HG03159 (cell line): ENCODE measurements around the gene TMEM198.

ENCODE experiments used
- ATAC-seq: cut with Tn5 transposase; IDR thresholded peaks from one replicate; pipeline ENCODE4 v1.9.1; 2021; ENCODE audit warnings: mild to moderate bottlenecking, moderate library complexity; ENCODE audit not compliant: unreplicated experiment

The TMEM198 gene

GRCh38 chr2:219543596-219544358, at the start of gene TMEM198, which contains the start of gene CHPF:
Gene TMEM198 (plus strand): TSS chr2:219544028. CDS start chr2:219544728, 700 bp downstream.
Gene CHPF (minus strand): TSS chr2:219543809. CDS start chr2:219543538, 271 bp downstream.
- ATAC-seq, result peak; percentile 76

GRCh38 chr2:219494952-219495530, 48.8 kb upstream of the TMEM198 start:
- ATAC-seq, result no peak

DNA sequence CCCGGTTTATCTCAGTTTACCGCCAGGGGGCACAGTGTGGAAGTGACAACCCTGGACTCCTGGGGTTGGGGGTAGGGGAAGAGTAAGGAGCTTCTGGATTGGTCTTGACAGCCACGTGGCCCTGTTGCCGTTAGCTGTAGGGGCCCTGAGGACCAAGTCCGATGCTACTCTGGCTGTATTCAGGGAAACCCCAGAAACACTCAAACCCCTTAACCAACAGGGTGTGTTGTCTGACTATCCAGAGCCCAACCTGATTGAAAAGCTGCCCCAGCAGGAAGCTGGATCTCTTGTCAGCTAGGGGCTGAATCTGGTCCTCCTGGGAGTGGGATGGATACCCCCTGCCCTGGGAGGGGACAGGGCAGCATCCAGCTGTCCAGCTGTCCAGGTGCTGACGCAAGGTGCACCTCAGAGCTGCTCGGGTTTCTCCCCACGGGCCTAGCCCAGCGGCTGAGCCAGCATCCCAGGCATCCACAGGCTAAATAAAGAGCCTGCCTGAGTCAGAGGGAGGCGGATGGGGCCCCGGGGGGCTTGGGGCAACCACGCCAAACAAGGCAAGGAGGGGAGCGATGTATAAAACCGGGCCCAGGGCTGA, 48.2 kb upstream of the TMEM198 start:
- ATAC-seq, result no peak

- ATAC-seq, result no peak
Measured at GRCh38 chr2:219496247-219496824, 47.5 kb upstream of the TMEM198 start.

DNA sequence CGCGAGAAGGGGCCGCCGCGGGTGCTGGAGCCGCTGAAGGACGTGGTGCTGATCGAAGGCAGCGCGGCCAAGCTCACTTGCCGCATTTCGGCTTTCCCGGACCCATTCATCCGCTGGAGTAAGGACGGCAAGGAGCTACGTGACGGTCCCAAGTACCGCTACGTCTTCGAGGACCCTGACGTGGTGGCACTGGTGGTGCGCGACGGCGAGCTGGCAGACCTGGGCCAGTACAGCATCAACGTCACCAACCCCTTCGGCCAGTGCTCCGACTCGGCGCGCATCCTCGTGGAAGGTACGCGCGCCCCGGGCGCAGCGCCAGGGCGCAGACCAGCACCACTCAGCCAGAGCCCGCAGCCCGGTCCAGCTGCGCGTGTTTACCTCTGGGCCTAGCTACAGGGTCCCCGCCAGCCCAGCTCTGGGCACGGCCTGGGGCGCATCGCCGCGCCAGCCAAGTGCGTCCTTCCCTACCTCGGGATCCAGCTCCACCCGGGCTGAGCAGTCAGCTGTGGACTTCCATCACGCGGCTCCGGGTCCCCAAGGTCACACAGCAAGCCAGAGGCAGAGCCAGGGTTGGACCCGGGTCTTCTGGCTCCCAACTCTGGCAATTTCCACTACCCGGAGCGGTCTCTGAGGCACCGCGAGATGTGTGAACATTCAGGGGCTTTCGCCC, 46.9 kb upstream of the TMEM198 start:
- no peak for ATAC-seq

GRCh38 chr2:219497495-219498279, 46.1 kb upstream of the TMEM198 start:
- peak; percentile 3 for ATAC-seq

GRCh38 chr2:219498280-219499057, 45.4 kb upstream of the TMEM198 start, which contains the start of gene GMPPA:
Gene GMPPA (plus strand): TSS chr2:219498891. CDS start chr2:219499976, 1,085 bp downstream.
- peak; percentile 96 for ATAC-seq

GRCh38 chr2:219499058-219499307, 44.8 kb upstream of the TMEM198 start:
- ATAC-seq, result no peak

DNA sequence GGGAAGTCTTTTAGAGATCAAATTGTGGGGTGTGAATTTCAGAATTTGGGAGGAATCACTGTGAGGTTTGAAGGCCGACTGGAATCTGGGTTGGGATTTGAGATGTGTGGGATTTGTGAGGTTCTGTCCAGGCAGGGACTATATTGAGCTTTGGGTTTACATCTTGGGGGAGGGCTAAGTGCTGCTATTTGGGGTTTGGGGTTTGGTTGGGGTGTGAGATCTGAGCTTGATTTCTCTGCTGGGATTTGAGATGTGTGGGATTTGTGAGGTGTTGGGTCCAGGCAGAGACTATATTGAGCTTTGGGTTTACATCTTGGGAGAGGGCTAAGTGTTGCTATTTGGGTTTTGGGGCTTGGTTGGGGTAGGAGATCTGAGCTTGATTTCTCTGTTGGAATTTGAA, 44.3 kb upstream of the TMEM198 start:
- no peak for ATAC-seq

DNA sequence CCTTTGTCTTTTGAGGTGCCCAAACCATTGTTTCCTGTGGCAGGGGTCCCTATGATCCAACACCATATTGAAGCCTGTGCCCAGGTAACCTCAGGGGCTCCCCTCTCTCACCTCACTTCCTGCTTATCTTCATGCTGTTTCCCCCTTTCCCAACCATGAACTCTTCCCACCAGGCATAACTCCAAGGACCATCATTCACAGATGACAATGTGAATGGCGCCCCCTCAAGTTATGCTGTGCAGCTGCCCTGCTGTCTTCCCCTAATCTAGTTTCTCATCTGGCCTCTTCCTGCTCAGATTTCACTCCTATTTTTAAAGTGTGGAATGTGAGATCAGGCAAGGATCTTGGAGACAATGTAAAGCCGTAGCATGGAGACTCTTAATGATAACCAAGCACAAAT, 43.7 kb upstream of the TMEM198 start:
- ATAC-seq, result no peak

GRCh38 chr2:219501849-219502248, 42.0 kb upstream of the TMEM198 start:
- ATAC-seq, result no peak

DNA sequence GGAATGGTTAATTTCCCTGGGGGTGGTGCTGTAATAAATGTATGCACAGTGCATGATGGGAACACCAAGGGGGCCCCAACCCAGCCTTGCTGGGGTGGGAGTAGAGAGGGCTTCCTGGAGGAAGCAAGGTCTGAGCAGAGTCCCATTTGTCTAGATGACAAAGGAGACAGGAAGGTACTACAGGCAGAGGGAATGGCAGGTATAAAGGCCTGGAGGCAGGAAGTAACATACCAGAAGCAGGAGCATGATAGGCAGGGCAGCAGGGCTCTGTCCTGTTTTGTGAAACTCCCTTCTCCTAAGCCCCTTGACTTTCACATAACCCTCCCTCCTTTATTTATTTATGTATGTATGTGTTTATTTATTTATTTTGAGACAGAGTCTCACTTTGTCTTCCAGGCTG, 41.2 kb upstream of the TMEM198 start:
- ATAC-seq, result no peak

- no peak for ATAC-seq
Measured at GRCh38 chr2:219505585-219505984, 38.2 kb upstream of the TMEM198 start.

- no peak for ATAC-seq
Measured at GRCh38 chr2:219506153-219506801, 37.6 kb upstream of the TMEM198 start.

DNA sequence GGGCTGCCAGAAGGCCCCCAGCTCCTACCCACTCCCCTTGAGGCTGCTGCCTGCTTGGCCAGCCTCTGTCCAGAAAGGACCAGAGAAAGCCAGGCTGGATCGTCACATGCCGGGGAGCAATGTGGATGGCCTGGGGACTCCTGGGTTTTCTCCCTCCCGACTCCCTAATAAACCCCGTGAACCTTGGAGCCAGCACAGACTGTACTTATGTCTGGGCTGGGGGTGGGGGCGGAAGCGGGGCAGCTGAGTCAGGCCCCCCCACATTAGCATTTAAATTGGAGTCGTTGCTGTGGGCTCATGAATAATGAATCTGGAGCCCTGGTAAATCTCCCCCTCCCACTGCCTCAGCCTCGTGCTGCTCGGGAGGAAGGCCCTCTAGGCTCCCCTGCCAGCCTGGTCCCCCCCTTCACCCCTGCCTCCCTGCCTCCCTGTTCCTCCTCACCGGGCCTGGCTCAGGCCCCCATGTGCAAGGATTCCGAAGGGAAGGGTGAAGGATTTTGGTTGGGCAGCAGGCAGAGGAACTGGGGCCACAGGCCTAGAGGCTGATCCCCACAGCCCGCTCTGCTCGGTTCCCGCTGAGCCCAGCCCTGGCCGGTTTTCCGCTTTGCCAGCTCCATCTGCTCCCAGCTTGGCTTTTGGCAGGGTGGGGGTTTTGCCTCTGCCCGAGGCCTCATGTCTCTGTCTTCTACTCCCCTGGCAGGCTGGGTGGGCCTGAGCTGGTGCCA, 36.9 kb upstream of the TMEM198 start:
- no peak for ATAC-seq

DNA sequence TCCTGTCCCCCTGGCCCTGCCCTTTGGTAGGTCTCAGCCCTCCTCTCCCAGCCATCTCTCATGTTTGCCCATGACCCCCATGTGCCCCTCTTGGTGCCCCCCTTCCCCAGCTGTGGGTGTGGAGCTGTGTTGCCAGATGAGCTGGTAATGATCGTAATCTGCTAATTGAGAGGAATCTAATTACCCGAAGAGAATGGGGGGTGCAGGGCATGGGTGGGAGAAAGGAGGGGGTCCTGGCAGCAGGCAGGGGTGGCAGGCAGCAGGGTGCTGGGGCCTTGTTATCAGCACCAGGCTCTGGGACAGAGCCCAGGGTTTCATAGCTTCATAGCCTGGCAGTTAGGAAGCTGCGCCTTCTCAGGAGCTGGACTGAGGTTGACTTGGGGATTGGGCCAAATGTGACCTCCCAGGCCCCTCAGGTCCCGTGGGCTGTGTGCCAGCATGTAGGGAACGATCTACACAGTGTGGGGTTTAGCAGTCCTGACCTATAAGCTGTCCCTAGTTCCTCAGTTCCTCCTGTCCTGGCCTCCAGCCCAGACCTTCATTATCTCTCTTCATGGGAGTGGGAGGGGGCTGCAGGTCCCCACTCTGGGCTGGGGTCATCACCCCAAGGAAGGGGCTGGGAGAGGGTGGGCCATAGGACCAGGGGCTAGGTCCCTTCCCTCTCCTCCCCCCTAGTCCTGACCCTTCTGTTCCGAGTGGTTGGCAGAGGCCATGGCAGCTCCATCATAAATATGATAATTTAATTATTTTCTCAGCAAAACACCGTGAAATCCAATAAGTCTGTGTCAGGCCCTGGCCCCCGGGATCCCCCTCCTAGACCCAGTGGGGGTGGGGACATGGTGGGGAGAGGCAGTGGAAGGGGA, 36.0 kb upstream of the TMEM198 start:
- ATAC-seq, result no peak

DNA sequence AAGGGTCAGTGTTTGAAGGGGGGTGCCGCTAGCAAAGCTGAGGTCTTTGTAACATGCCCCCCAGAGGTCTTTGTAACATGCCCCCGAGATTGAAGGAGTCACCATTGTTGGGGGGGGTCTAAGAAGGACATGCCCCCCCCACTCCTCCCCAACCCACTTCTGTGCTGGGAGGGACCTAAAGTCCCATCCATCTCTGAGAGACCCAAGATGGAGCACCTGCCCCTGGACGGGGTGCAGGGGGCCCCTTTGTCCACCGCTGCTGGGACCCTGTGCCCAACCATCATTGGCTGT, 35.4 kb upstream of the TMEM198 start:
- no peak for ATAC-seq
